Panc1 (cell line): ENCODE measurements around the gene CRTC1.

ENCODE experiments used
- CTCF ChIP-seq: fragments of 450-650 bp; IDR thresholded peaks from 2 replicates; pipeline ENCODE4 v1.5.1; 2017; ENCODE audit warnings: mild to moderate bottlenecking
- POLR2AphosphoS5 ChIP-seq: IDR thresholded peaks from 2 replicates; pipeline ENCODE4 v1.6.1; 2012; ENCODE audit warnings: mild to moderate bottlenecking, low read depth, low read length, moderate library complexity
- REST ChIP-seq, 2 experiments: IDR thresholded peaks; 2 replicates each; pipeline ENCODE4 v1.6.1; 2011 to 2012; ENCODE audit warnings: low read depth in 2 of 2, control low read depth in 1 of 2, low read length in 1 of 2, mild to moderate bottlenecking in 1 of 2, moderate library complexity in 1 of 2; ENCODE audit not compliant: insufficient read depth in 1 of 2
- SIN3A ChIP-seq: IDR thresholded peaks from 2 replicates; pipeline ENCODE4 v1.6.1; 2012; ENCODE audit warnings: low read depth, mild to moderate bottlenecking, low read length, moderate library complexity, borderline replicate concordance; ENCODE audit not compliant: insufficient read depth
- TCF7L2 ChIP-seq: IDR thresholded peaks from 2 replicates; pipeline ENCODE4 v1.6.1; 2011; ENCODE audit warnings: mild to moderate bottlenecking, low read depth, low read length, inconsistent platforms

GRCh38 chr19:18765224-18765623, 81.7 kb downstream of the CRTC1 start:
- TF ChIP-seq CTCF (no peak), TCF7L2 (no peak), POLR2AphosphoS5 (no peak), REST (IDR thresholded peaks at IDR 0.05; ENCODE audit: insufficient read depth in 1 of 2, low read depth in 2 of 2, low read length in 1 of 2) (no peak), SIN3A (no peak)
